GM23338 (cell line): ENCODE results near the gene GABARAPL1. TPM values are rescaled to one million over a fixed set of nuclear protein-coding genes. Genes with fewer than 3 reads are reported as not detected.

ENCODE experiments used
- ATAC-seq: fragments of 200-7000 bp; cut with Tn5 transposase; 3 replicates; pipeline ENCODE4 v1.9.1; 2020
- DNase-seq: peaks from one replicate; pipeline ENCODE4 v3.0.0-alpha.2; 2015; ENCODE audit warnings: low spot score
- H2AFZ ChIP-seq: fragments of 200-600 bp; sonication (generic); 2 replicates; pipeline ENCODE4 v1.8.0; 2016; ENCODE audit warnings: antibody characterized with exemption, mild to moderate bottlenecking, moderate library complexity
- H3F3A ChIP-seq: fragments of 200-600 bp; sonication (generic); replicated peaks from 2 replicates; pipeline ENCODE4 v1.8.0; 2017; ENCODE audit warnings: antibody characterized with exemption, mixed run types, low read depth
- H3K27ac ChIP-seq: fragments of 200-600 bp; sonication (generic); 2 replicates; pipeline ENCODE4 v1.6.1; 2016; ENCODE audit warnings: low read depth
- H3K27me3 ChIP-seq: fragments of 200-600 bp; sonication (generic); 2 replicates; pipeline ENCODE4 v1.8.0; 2016; ENCODE audit warnings: mild to moderate bottlenecking, mixed run types, moderate library complexity; ENCODE audit not compliant: insufficient read depth
- H3K36me3 ChIP-seq: fragments of 200-600 bp; sonication (generic); 2 replicates; pipeline ENCODE4 v1.8.0; 2016; ENCODE audit warnings: mild to moderate bottlenecking; ENCODE audit not compliant: insufficient read depth
- H3K4me1 ChIP-seq: fragments of 200-600 bp; sonication (generic); 2 replicates; pipeline ENCODE4 v1.8.0; 2016; ENCODE audit warnings: mild to moderate bottlenecking, moderate library complexity; ENCODE audit not compliant: insufficient read depth
- H3K4me2 ChIP-seq: fragments of 200-600 bp; sonication (generic); 2 replicates; pipeline ENCODE4 v1.7.1; 2017; ENCODE audit warnings: mixed run types
- H3K4me3 ChIP-seq: fragments of 200-600 bp; sonication (generic); 2 replicates; pipeline ENCODE4 v1.6.1; 2016; ENCODE audit warnings: mixed run types
- H3K79me2 ChIP-seq: fragments of 200-600 bp; sonication (generic); replicated peaks from 2 replicates; pipeline ENCODE4 v1.8.0; 2017; ENCODE audit warnings: mild to moderate bottlenecking; ENCODE audit not compliant: insufficient read depth
- H3K9me2 ChIP-seq: fragments of 200-600 bp; sonication (generic); 2 replicates; pipeline ENCODE4 v1.8.0; 2017; ENCODE audit not compliant: insufficient read depth
- H4K20me1 ChIP-seq: fragments of 200-600 bp; sonication (generic); replicated peaks from 2 replicates; pipeline ENCODE4 v1.8.0; 2017; ENCODE audit warnings: mild to moderate bottlenecking; ENCODE audit not compliant: insufficient read depth
- H3K27ac Mint-ChIP-seq: 2 replicates; pipeline ENCODE4 v1.8.0; 2020; ENCODE audit warnings: inconsistent platforms, mild to moderate bottlenecking, moderate library complexity, mixed read lengths
- H3K27me3 Mint-ChIP-seq: 3 replicates; pipeline ENCODE4 v1.8.0; 2022; ENCODE audit warnings: low read depth, mild to moderate bottlenecking, moderate library complexity, mixed read lengths, inconsistent platforms; ENCODE audit not compliant: insufficient read depth, poor library complexity
- H3K36me3 Mint-ChIP-seq: 3 replicates; pipeline ENCODE4 v1.8.0; 2021; ENCODE audit warnings: low read depth, mild to moderate bottlenecking, inconsistent platforms, moderate library complexity, mixed read lengths
- H3K4me1 Mint-ChIP-seq: 3 replicates; pipeline ENCODE4 v1.8.0; 2020; ENCODE audit warnings: mild to moderate bottlenecking, inconsistent platforms, mixed read lengths
- H3K4me3 Mint-ChIP-seq: 3 replicates; pipeline ENCODE4 v1.8.0; 2021; ENCODE audit warnings: moderate library complexity, mild to moderate bottlenecking, inconsistent platforms, mixed read lengths
- H3K9me3 Mint-ChIP-seq: 3 replicates; pipeline ENCODE4 v1.8.0; 2020; ENCODE audit warnings: moderate library complexity, mild to moderate bottlenecking, inconsistent platforms, mixed read lengths
- CREB1 ChIP-seq: fragments of 250-450 bp; sonication (Bioruptor Pico); IDR thresholded peaks from 2 replicates; pipeline ENCODE4 v1.5.0; 2020; ENCODE audit warnings: low read depth, mild to moderate bottlenecking, moderate library complexity
- EZH2phosphoT487 ChIP-seq: fragments of 200-600 bp; sonication (generic); IDR thresholded peaks from one replicate; pipeline ENCODE4 v1.8.1; 2018; ENCODE audit warnings: antibody characterized with exemption; ENCODE audit not compliant: unreplicated experiment
- NANOG ChIP-seq: IDR thresholded peaks from 2 replicates; pipeline ENCODE4 v1.6.1; 2016; ENCODE audit warnings: antibody characterized with exemption, borderline replicate concordance
- POLR2AphosphoS5 ChIP-seq: IDR thresholded peaks from 2 replicates; pipeline ENCODE4 v1.6.1; 2016; ENCODE audit warnings: antibody characterized with exemption, low read depth
- STAT1 ChIP-seq: IDR thresholded peaks from one replicate; pipeline ENCODE4 v1.6.1; 2016; ENCODE audit warnings: antibody characterized with exemption; ENCODE audit not compliant: unreplicated experiment
- ZNF114 ChIP-seq: fragments of 250-450 bp; sonication (Bioruptor Pico); IDR thresholded peaks from 2 replicates; pipeline ENCODE4 v1.5.0; 2020; ENCODE audit warnings: mild to moderate bottlenecking, moderate library complexity
- ZNF331 ChIP-seq: fragments of 250-450 bp; sonication (Bioruptor Pico); IDR thresholded peaks from 2 replicates; pipeline ENCODE4 v1.5.0; 2020; ENCODE audit warnings: low read depth, mild to moderate bottlenecking, moderate library complexity
- polyA plus RNA-seq: library from polyadenylated mRNA; unstranded; fragments of >200 nt; fragmentation: Nextera tagmentation; extraction: Ambion mirVana; gene quantifications from 2 replicates; pipeline ENCODE4 v1.2.1, GENCODE V29; 2016
- total RNA-seq: library from RNA; depleted of rRNA; stranded (reverse); fragments of >200 nt; shearing (Covaris generic); gene quantifications from 2 replicates; pipeline ENCODE4 v1.2.3, GENCODE V29; 2014
- TF ChIP-seq, protein P1 (sequence below): fragments of 250-450 bp; sonication (Bioruptor Pico); IDR thresholded peaks from 2 replicates; pipeline ENCODE4 v1.5.0; 2020; ENCODE audit warnings: mild to moderate bottlenecking, moderate library complexity
- TF ChIP-seq, protein P2 (sequence below), 2 experiments: fragments of 200-600 bp in 1 of 2; sonication (generic) in 1 of 2; conservative IDR thresholded peaks; 2 replicates each; pipeline versions ENCODE4 v1.5.1 to v1.6.1; 2016 to 2017; ENCODE audit warnings: antibody characterized with exemption in 2 of 2, low read depth in 2 of 2, mild to moderate bottlenecking in 2 of 2, moderate library complexity in 1 of 2
- TF ChIP-seq, protein P3 (sequence below): IDR thresholded peaks from one replicate; pipeline ENCODE4 v1.6.1; 2018; ENCODE audit warnings: antibody characterized with exemption; ENCODE audit not compliant: unreplicated experiment

Gene GABARAPL1
- total and polyA plus RNA-seq, 2 experiments from 2014 or later = 35.7 to 77.8 TPM

DNA sequence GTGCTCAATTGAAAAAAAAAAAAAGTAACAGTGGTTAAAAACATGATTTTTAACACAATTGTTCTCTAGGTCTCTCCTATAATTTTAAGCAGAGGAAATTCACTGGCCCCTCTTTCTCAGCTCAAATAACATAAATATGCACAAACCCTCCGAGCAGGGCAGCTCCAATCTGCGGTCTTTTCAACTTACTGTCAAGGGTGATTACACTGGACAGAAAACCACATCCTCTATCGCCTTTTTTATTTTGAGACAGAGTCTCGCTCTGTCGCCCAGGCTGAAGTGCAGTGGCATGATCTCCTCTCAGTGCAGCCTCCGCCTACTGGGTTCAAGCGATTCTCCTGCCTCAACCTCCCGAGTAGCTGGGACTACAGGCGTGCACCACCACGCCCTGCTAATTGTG, 16.5 kb upstream of the GABARAPL1 start:
- H3K4me3 Mint-ChIP-seq = no peak overlapping the region
- H3K4me1 Mint-ChIP-seq = peaks cover 14% of the 10 kb centered on the region
- no peak overlapping the region for H3K27ac Mint-ChIP-seq
- no peaks in the 10 kb centered on the region for H3F3A ChIP-seq
- H3K4me3 ChIP-seq = no peak overlapping the region
- no peaks in the 10 kb centered on the region for H3K9me3 Mint-ChIP-seq
- DNase-seq (no peak), ATAC-seq (no peak)
- no peaks in the 10 kb centered on the region for H3K9me2 ChIP-seq
- H3K4me1 ChIP-seq = peaks cover 10% of the 10 kb centered on the region; the same call in 1 of the 2 replicates
- no peaks in the 10 kb centered on the region for H3K27me3 ChIP-seq
- no peaks in the 10 kb centered on the region for H4K20me1 ChIP-seq
- no peaks in the 10 kb centered on the region for H3K36me3 Mint-ChIP-seq
- H3K27me3 Mint-ChIP-seq = peaks cover 8% of the 10 kb centered on the region
- H3K36me3 ChIP-seq = no peaks in the 10 kb centered on the region
- no peak for TF ChIP-seq ZNF114 (CRISPR knock-in tag)
- no peak for TF ChIP-seq ZNF331
- TF ChIP-seq, protein P1, sequence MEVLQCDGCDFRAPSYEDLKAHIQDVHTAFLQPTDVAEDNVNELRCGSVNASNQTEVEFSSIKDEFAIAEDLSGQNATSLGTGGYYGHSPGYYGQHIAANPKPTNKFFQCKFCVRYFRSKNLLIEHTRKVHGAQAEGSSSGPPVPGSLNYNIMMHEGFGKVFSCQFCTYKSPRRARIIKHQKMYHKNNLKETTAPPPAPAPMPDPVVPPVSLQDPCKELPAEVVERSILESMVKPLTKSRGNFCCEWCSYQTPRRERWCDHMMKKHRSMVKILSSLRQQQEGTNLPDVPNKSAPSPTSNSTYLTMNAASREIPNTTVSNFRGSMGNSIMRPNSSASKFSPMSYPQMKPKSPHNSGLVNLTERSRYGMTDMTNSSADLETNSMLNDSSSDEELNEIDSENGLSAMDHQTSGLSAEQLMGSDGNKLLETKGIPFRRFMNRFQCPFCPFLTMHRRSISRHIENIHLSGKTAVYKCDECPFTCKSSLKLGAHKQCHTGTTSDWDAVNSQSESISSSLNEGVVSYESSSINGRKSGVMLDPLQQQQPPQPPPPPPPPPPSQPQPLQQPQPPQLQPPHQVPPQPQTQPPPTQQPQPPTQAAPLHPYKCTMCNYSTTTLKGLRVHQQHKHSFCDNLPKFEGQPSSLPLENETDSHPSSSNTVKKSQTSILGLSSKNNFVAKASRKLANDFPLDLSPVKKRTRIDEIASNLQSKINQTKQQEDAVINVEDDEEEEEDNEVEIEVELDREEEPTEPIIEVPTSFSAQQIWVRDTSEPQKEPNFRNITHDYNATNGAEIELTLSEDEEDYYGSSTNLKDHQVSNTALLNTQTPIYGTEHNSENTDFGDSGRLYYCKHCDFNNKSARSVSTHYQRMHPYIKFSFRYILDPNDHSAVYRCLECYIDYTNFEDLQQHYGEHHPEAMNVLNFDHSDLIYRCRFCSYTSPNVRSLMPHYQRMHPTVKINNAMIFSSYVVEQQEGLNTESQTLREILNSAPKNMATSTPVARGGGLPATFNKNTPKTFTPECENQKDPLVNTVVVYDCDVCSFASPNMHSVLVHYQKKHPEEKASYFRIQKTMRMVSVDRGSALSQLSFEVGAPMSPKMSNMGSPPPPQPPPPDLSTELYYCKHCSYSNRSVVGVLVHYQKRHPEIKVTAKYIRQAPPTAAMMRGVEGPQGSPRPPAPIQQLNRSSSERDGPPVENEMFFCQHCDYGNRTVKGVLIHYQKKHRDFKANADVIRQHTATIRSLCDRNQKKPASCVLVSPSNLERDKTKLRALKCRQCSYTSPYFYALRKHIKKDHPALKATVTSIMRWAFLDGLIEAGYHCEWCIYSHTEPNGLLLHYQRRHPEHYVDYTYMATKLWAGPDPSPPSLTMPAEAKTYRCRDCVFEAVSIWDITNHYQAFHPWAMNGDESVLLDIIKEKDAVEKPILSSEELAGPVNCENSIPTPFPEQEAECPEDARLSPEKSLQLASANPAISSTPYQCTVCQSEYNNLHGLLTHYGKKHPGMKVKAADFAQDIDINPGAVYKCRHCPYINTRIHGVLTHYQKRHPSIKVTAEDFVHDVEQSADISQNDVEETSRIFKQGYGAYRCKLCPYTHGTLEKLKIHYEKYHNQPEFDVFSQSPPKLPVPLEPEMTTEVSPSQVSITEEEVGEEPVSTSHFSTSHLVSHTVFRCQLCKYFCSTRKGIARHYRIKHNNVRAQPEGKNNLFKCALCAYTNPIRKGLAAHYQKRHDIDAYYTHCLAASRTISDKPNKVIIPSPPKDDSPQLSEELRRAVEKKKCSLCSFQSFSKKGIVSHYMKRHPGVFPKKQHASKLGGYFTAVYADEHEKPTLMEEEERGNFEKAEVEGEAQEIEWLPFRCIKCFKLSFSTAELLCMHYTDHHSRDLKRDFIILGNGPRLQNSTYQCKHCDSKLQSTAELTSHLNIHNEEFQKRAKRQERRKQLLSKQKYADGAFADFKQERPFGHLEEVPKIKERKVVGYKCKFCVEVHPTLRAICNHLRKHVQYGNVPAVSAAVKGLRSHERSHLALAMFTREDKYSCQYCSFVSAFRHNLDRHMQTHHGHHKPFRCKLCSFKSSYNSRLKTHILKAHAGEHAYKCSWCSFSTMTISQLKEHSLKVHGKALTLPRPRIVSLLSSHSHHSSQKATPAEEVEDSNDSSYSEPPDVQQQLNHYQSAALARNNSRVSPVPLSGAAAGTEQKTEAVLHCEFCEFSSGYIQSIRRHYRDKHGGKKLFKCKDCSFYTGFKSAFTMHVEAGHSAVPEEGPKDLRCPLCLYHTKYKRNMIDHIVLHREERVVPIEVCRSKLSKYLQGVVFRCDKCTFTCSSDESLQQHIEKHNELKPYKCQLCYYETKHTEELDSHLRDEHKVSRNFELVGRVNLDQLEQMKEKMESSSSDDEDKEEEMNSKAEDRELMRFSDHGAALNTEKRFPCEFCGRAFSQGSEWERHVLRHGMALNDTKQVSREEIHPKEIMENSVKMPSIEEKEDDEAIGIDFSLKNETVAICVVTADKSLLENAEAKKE = no peak
- no peak for TF ChIP-seq CREB1 (CRISPR knock-in tag)
- no peak for TF ChIP-seq EZH2phosphoT487
- TF ChIP-seq, protein P2, sequence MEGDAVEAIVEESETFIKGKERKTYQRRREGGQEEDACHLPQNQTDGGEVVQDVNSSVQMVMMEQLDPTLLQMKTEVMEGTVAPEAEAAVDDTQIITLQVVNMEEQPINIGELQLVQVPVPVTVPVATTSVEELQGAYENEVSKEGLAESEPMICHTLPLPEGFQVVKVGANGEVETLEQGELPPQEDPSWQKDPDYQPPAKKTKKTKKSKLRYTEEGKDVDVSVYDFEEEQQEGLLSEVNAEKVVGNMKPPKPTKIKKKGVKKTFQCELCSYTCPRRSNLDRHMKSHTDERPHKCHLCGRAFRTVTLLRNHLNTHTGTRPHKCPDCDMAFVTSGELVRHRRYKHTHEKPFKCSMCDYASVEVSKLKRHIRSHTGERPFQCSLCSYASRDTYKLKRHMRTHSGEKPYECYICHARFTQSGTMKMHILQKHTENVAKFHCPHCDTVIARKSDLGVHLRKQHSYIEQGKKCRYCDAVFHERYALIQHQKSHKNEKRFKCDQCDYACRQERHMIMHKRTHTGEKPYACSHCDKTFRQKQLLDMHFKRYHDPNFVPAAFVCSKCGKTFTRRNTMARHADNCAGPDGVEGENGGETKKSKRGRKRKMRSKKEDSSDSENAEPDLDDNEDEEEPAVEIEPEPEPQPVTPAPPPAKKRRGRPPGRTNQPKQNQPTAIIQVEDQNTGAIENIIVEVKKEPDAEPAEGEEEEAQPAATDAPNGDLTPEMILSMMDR (conservative IDR thresholded peaks at IDR 0.05; ENCODE audit: low read depth in 2 of 2) = no peak
- no peak for TF ChIP-seq POLR2AphosphoS5
- no peak for TF ChIP-seq NANOG
- TF ChIP-seq, protein P3, sequence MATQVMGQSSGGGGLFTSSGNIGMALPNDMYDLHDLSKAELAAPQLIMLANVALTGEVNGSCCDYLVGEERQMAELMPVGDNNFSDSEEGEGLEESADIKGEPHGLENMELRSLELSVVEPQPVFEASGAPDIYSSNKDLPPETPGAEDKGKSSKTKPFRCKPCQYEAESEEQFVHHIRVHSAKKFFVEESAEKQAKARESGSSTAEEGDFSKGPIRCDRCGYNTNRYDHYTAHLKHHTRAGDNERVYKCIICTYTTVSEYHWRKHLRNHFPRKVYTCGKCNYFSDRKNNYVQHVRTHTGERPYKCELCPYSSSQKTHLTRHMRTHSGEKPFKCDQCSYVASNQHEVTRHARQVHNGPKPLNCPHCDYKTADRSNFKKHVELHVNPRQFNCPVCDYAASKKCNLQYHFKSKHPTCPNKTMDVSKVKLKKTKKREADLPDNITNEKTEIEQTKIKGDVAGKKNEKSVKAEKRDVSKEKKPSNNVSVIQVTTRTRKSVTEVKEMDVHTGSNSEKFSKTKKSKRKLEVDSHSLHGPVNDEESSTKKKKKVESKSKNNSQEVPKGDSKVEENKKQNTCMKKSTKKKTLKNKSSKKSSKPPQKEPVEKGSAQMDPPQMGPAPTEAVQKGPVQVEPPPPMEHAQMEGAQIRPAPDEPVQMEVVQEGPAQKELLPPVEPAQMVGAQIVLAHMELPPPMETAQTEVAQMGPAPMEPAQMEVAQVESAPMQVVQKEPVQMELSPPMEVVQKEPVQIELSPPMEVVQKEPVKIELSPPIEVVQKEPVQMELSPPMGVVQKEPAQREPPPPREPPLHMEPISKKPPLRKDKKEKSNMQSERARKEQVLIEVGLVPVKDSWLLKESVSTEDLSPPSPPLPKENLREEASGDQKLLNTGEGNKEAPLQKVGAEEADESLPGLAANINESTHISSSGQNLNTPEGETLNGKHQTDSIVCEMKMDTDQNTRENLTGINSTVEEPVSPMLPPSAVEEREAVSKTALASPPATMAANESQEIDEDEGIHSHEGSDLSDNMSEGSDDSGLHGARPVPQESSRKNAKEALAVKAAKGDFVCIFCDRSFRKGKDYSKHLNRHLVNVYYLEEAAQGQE = no peak
- TF ChIP-seq STAT1 = no peak
- H3K27ac ChIP-seq = no peak overlapping the region
- H2AFZ ChIP-seq = 0 out of 2 replicates have a peak overlapping the region, but pooled peaks have one; percentile 23
- H3K79me2 ChIP-seq = no peaks in the 10 kb centered on the region
- no peak overlapping the region for H3K4me2 ChIP-seq
